Measurements from ENCODE around the gene DNM1L.

DNA sequence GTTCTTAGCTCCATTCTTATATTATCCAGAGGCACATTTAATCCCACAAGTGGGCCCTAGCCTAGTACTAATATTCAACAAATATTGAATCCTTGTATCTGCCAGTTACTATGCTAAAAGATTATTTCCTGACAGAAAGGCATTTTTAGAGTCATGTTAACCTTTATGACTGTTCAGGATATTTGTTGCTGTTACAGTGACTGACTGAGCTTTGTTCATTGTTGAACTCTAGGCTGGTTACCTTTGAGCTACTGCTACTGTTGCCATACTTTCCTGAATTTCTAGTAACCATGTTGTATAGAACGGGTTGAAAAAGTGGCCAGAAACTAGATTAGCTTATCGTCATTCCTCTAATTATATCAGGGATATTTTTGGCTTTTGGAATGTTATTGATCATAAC lies 29.8 kb downstream of the DNM1L start:
- TF ChIP-seq YY1 (IDR thresholded peaks at IDR 0.05; ENCODE audit: low read depth) (no peak), CREB1 (IDR thresholded peaks at IDR 0.05; ENCODE audit: low read depth) (no peak), RAD21 (IDR thresholded peaks at IDR 0.05; ENCODE audit: low read depth) (no peak), CEBPB (IDR thresholded peaks at IDR 0.05) (no peak), TAF1 (IDR thresholded peaks at IDR 0.05; ENCODE audit: low read depth) (no peak), REST (IDR thresholded peaks at IDR 0.05; ENCODE audit: low read depth) (no peak), NFIC (IDR thresholded peaks at IDR 0.05) (no peak), FOXM1 (IDR thresholded peaks at IDR 0.05; ENCODE audit: borderline replicate concordance, low read depth) (no peak)
- TF ChIP-seq, protein P1, sequence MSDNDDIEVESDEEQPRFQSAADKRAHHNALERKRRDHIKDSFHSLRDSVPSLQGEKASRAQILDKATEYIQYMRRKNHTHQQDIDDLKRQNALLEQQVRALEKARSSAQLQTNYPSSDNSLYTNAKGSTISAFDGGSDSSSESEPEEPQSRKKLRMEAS (IDR thresholded peaks at IDR 0.05), result no peak
- TF ChIP-seq, protein P2, sequence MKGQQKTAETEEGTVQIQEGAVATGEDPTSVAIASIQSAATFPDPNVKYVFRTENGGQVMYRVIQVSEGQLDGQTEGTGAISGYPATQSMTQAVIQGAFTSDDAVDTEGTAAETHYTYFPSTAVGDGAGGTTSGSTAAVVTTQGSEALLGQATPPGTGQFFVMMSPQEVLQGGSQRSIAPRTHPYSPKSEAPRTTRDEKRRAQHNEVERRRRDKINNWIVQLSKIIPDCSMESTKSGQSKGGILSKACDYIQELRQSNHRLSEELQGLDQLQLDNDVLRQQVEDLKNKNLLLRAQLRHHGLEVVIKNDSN (IDR thresholded peaks at IDR 0.05), result no peak

All from Ishikawa (cell line).